DOHH2 (cell line): Measurements from ENCODE around the gene TMEM140.

Experiments used
- EZH2phosphoT487 ChIP-seq: fragments of 200-600 bp; sonication (generic); IDR thresholded peaks from 2 replicates; pipeline ENCODE4 v1.6.1; 2017; ENCODE audit warnings: borderline replicate concordance, mild to moderate bottlenecking, antibody characterized with exemption, low read length, moderate library complexity, mixed read lengths
- TF ChIP-seq, protein P1 (sequence below): fragments of 200-600 bp; sonication (generic); IDR thresholded peaks from one replicate; pipeline ENCODE4 v1.5.1; 2014; ENCODE audit warnings: antibody characterized with exemption, mild to moderate bottlenecking, low read depth, low read length; ENCODE audit not compliant: poor library complexity, severe bottlenecking

DNA sequence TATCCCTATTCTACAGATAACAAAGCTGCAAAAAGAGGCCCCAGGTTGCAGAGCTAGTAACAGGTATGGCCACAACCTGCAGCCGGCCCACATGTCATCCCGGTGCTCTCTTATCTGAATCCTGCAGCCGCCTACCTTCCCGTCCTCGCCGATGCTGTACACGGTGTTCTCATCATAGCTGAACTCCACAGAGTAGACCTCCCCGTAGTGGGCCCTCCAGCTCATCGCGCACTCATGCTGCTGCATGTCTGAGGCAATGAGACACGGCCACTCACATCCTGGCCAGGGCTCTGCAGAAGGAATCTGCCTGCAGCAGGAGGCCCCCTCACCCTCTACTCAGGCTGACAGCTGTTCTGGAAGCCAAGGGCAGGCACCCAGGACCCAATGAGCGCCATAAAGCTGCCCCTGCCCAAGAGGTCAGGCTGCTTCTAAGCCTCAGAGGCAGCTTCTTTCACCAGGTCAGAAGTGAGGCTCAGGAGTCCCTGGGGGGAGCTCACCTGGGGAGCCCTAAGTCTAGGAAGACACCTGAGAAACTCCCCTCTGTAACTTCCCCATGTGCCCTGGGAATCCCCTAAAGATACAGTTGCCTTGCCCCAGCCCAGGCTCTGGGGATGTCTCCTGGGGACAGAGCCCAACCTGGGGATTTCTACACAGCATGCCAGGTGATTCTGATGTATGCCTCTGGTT lies 40.6 kb downstream of the TMEM140 start:
- TF ChIP-seq, protein P1, sequence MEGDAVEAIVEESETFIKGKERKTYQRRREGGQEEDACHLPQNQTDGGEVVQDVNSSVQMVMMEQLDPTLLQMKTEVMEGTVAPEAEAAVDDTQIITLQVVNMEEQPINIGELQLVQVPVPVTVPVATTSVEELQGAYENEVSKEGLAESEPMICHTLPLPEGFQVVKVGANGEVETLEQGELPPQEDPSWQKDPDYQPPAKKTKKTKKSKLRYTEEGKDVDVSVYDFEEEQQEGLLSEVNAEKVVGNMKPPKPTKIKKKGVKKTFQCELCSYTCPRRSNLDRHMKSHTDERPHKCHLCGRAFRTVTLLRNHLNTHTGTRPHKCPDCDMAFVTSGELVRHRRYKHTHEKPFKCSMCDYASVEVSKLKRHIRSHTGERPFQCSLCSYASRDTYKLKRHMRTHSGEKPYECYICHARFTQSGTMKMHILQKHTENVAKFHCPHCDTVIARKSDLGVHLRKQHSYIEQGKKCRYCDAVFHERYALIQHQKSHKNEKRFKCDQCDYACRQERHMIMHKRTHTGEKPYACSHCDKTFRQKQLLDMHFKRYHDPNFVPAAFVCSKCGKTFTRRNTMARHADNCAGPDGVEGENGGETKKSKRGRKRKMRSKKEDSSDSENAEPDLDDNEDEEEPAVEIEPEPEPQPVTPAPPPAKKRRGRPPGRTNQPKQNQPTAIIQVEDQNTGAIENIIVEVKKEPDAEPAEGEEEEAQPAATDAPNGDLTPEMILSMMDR = no peak
- no peak for TF ChIP-seq EZH2phosphoT487
